Gastrocnemius medialis (tissue), 4 donors: Measurements from ENCODE around the gene TIGD2.

ENCODE experiments used
- POLR2A ChIP-seq, 2 donors: fragments of 450-650 bp; IDR thresholded peaks; one replicate each; pipeline ENCODE4 v1.6.1; 2017; ENCODE audit warnings: antibody characterized with exemption in 2 of 2, mild to moderate bottlenecking in 2 of 2, moderate library complexity in 2 of 2
- TF ChIP-seq, protein P1 (sequence below), 5 experiments: fragments of 450-650 bp in 3 of 5; fragments of 200-600 bp in 2 of 5; sonication (generic) in 2 of 5; IDR thresholded peaks in 4 of 5; conservative IDR thresholded peaks in 1 of 5; 1 replicate in 4 of 5; 2 replicates in 1 of 5; pipeline ENCODE4 v1.5.1; 2016 to 2019; ENCODE audit warnings: antibody characterized with exemption in 5 of 5, mild to moderate bottlenecking in 3 of 5, moderate library complexity in 3 of 5

DNA sequence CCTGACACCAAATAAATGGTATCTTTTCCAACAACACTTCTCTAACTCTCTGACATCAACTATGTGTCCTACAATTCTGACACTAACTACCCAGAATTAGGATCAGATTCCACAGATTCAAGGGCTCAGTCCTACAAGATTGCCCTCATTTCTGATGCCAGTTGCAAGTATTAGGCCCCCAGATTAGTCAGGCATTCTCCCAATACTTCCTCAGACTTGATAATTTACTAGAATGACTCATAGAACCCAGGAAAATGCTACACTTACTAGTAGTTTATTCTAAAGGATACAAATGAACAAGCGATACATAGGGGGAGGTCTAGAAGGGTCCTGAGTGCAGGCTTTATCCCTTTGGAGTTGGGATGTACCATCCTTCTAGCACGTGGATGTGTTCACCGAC lies 8.5 kb downstream of the TIGD2 start:
- no peak for TF ChIP-seq POLR2A (IDR thresholded peaks at IDR 0.05)
- TF ChIP-seq, protein P1, sequence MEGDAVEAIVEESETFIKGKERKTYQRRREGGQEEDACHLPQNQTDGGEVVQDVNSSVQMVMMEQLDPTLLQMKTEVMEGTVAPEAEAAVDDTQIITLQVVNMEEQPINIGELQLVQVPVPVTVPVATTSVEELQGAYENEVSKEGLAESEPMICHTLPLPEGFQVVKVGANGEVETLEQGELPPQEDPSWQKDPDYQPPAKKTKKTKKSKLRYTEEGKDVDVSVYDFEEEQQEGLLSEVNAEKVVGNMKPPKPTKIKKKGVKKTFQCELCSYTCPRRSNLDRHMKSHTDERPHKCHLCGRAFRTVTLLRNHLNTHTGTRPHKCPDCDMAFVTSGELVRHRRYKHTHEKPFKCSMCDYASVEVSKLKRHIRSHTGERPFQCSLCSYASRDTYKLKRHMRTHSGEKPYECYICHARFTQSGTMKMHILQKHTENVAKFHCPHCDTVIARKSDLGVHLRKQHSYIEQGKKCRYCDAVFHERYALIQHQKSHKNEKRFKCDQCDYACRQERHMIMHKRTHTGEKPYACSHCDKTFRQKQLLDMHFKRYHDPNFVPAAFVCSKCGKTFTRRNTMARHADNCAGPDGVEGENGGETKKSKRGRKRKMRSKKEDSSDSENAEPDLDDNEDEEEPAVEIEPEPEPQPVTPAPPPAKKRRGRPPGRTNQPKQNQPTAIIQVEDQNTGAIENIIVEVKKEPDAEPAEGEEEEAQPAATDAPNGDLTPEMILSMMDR (IDR thresholded peaks at IDR 0.05 in 4 of 5, conservative IDR thresholded peaks at IDR 0.05 in 1 of 5), result no peak
